ENCODE results near the gene PRKCA.

- no peak for TF ChIP-seq SUZ12 (IDR thresholded peaks at IDR 0.05; ENCODE audit: extremely low read depth, insufficient read depth, insufficient read length)
- no peak for TF ChIP-seq ZNF274 (IDR thresholded peaks at IDR 0.05; ENCODE audit: low read depth, low read length)
Observed at GRCh38 chr17:66737524-66737923, 435.1 kb downstream of the PRKCA start.

Data from NT2/D1 (cell line).